GM19372 (cell line): Measurements from ENCODE around the gene SCARB1.
"Not testable (repeated sequence)": the region's sequence is repeated elsewhere in the genome, so short reads cannot be mapped to it uniquely, and the experiment has no call there.

Experiments used
- ATAC-seq: cut with Tn5 transposase; IDR thresholded peaks from one replicate; pipeline ENCODE4 v1.9.1; 2021; ENCODE audit warnings: mild to moderate bottlenecking, low read depth, moderate library complexity; ENCODE audit not compliant: unreplicated experiment

The SCARB1 gene

DNA sequence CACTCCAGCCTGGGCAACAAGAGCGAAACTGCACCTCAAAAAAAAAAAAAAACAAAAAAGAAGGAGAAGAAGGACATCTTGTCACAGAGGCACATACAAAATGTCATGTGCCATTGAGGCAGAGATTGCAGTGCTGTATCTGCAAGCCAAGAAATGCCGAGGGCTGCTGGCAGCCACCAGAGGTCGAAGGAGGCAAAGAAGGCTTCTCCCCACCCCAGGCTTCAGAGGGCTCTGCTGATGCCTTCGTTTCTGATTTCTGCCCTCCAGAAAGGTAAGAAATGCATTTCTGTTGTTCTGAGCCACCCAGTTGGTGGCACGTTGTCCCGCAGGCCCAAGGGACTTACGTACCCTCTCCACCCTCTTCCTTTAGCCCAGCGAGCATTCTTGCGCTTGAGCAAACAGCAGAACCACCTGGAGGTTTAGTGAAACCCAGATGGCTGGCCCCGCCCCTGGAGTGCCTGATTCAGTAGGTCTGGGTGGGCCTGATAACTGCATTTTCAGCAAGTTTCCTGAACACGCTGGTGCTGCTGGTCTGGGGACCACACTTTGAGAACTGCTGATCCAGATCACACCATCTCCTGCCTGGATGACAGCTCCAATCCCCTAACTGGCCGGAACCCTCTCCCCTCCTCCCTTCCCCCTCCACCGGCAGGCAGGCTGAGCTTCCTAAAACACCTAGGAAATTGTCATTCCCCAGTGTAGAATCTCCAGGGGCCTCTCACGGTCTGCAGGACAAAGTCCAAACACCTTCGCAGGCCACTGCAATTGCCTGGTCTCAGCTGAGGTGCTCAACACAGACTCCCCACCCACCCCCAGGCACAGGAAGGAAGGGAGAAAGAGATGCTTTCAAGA is 21.1 kb upstream of the SCARB1 start:
- peak; percentile 65 for ATAC-seq

DNA sequence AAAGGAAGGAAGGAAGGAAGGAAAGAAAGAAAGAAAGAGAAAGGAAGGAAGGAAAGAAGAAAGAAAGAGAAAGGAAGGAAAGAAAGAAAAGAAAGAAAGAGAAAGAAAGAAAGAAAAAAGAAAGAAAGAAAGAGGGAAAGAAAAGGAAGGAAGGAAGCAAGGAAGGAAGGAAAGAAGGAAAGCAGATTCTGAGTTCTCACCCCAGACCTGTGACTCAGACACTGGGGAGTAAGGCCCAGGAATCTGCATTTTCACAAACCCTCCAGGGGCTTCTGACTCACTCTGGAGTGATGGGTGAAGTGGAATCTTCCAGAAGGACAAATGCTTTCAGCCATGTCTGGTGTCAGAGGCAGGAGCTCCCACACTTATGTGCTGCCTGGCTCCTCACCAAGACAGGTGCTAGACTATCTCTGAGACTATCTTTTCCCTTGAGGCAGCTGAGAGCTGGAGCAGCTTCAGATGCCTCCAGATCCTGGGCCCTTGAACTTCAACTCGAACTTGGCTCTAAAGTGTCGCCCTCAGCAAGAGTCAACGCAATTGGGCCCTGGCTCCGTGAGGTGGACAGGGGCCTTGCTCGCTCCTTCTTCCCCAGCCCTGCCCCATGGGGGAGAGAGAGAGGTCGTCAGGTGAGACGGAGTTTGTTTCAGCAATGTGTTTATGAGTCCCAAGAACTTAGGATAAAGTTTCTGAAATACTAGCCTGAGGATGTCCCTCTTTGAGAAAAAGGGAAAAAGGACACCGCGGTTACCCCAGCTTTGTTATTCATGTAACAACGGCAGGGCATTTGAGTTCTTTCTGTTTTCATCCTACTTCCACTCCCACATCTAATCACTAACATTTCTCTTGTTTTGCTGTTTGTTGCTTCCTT is 19.8 kb upstream of the SCARB1 start:
- no peak for ATAC-seq

DNA sequence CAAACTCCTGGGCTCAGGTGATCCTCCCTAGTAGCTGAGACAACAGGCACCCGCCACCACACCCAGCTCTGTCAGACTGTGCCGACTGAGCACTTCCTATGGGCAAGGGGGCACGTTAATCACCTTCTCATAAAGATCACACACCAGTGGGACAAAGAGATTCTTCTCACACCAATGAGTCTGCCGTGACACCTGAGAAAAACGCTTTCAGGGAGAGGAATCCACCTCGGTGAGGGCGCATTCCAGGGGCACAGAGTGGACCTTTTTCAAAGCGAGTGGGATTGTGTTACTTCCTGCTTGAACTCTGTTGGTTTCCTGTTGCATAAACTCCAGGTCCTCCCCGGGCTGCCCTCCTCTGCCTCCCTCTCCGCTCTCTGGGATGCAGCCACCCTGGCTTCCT is 17.5 kb upstream of the SCARB1 start:
- ATAC-seq = no peak

DNA sequence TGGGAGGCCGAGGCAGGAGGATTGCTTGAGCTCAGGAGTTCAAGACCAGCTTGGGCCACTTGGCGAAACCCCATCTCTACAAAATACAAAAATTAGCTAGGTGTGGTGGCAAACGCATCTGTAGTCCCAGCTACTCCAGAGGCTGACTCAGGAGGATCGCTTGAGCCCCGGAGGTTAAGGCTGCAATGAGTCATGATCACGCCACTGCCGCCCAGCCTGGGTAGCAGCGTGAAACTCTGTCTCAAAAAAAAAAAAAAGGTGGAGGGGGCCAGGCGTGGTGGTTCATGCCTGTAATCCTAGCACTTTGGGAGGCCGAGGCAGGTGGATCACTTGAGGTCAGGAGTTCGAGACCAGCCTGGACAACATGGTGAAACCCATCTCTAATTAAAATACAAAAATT is 16.7 kb upstream of the SCARB1 start:
- not testable (repeated sequence) for ATAC-seq

DNA sequence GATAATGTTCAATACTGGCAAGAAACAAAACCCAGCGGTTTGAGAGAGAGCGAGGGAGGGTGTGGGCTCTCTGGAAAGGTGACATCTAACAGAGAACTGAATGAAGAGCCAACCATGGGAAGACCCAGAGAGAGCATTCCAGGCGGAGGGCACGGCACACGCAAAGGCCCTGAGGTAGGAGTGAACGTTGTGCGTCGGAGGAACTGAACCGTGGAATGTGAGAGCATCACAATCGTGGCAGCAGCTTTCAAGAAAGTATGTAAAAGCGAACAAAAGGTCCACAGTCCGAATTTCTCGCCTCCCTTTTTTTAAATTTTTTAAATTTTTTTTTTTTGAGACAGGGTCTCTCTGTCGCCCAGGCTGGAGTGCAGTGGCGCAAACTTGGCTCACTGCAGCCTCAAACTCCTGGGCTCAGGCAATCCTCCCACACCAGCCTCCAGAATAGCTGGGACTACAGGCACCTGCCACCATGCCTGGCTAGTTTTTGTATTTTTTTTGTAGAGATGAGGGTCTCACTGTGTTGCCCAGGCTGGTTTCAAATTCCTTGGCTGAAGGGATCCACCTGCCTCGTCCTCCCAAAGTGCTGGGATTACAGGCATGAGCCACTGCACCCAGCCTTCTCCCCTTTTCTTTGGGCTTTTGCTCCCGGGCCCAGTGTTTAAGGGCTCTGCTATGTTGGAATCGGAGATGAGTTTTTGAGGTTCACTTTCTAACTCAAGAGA is 15.3 kb upstream of the SCARB1 start:
- no peak for ATAC-seq

GRCh38 chr12:124877423-124877822 is 13.8 kb upstream of the SCARB1 start:
- ATAC-seq = no peak

GRCh38 chr12:124876171-124876570 is 12.5 kb upstream of the SCARB1 start:
- no peak for ATAC-seq

DNA sequence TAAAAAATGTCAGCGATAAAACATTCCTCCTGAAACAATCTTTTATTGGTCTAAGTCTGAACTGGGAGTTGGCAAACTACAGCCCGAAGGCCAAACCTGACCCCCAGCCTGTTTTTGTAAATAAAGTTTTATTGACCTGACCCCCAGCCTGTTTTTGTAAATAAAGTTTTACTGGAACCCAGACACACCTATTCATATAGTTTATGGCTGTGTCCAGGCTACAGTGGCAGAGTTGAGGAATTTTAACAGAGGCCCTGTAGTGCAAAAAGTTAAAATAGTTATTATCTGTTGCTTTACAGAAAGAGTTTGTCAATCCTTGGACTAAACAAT is 12.1 kb upstream of the SCARB1 start:
- no peak for ATAC-seq

DNA sequence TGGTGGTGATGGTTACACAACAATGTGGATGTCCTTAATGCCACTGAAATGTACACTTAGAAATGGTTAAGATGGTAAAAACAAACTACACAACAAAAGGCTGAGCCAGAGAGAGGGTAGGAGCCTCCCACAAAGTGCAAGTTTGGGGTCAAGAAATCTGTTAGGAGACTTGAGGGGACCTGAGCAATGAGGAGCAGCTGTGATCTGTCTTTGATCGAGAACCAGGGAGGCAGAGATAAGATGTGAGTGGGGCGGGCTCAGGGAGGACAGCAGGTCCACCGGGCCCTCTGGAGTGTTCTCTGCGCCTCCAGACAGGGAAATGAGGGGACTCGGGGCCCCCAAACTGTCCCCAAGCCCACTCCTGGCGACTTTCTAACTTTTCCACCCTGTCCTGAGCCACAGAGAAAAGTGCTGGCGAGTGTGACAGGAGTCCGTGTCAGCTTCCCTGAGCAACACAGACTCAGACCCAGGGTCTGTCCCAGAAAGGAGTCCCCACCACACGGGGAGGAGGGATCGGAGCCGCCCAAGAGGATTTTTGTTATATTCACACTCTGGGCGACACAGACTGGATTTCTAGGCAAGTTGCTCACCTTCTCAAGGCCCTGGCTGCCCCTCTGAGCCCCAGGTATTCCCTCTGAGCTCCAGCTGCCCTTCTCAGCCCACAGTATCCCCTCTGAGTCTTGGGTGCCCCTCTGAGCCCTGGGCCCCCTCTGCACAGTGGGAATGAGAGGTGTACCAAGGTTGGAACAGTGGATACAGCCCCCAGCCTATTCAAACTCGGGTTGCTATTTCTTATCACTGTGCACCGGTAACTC is 11.5 kb upstream of the SCARB1 start:
- no peak for ATAC-seq

- no peak for ATAC-seq
These were observed 10.5 kb upstream of the SCARB1 start for GRCh38 chr12:124874188-124874587.

- no peak for ATAC-seq
These were observed 8.5 kb upstream of the SCARB1 start for GRCh38 chr12:124872068-124872719.

- no peak for ATAC-seq
These were observed 7.6 kb upstream of the SCARB1 start for GRCh38 chr12:124871297-124871696.

DNA sequence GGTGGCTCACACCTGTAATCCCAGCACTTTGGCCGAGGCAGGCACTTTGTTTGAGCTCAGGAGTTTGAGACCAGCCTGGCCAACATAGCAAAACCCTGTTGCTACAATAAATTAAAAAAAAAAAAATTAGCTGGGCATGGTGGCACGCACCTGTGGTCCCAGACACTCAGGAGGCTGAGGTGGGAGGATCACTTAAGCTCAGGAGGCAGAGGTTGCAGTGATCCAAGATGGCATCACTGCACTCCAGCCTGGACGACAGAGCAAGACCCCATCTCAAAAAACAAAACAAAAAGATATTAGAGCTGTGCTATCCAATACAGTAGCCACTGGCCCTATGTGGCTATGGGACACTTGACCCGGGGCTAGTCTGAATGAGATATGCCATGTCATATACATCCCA is 6.9 kb upstream of the SCARB1 start:
- ATAC-seq = no peak

DNA sequence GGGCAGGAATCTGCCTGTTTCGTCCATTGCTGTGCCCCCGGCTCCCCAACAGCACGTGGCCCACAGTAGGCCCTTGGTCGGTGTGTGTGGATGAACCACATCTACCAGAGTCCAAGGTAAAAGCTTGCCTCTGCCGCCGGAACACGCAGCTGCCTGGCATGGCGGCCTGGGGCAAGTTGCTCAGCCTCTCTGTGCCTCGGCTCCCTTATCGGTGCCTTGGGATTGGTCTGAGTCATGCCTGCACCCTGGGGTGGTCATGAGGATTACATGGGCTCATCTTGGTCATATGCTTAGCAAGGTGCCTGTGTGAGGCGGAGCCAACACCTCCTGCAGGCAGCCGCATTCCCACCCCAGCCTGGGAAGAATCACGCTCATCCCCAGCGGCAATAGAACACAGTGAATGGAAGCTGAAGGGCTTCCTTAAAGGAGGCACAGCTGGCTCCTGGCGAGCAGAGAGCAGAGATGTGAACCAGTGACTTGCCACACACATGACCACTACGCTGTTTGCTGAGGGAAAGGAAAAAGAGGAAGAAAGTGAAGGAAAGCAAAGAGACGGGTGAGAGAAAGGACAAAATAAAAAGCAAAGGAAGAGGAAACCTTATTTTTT is 5.5 kb upstream of the SCARB1 start:
- peak; percentile 62 for ATAC-seq

GRCh38 chr12:124868252-124869058 is 4.8 kb upstream of the SCARB1 start:
- ATAC-seq = peak; percentile 5

GRCh38 chr12:124867401-124867930 is 3.8 kb upstream of the SCARB1 start:
- no peak for ATAC-seq

- no peak for ATAC-seq
These were observed 3.3 kb upstream of the SCARB1 start for GRCh38 chr12:124866883-124867400.
